GM15510 (cell line): Measurements from ENCODE around the gene DUOX2.

Experiments
- POLR2A ChIP-seq: IDR thresholded peaks from 3 replicates; pipeline ENCODE4 v1.6.1; 2011; ENCODE audit warnings: borderline replicate concordance; ENCODE audit not compliant: insufficient read length; ENCODE audit errors: extremely low read depth

DUOX2 gene

DNA sequence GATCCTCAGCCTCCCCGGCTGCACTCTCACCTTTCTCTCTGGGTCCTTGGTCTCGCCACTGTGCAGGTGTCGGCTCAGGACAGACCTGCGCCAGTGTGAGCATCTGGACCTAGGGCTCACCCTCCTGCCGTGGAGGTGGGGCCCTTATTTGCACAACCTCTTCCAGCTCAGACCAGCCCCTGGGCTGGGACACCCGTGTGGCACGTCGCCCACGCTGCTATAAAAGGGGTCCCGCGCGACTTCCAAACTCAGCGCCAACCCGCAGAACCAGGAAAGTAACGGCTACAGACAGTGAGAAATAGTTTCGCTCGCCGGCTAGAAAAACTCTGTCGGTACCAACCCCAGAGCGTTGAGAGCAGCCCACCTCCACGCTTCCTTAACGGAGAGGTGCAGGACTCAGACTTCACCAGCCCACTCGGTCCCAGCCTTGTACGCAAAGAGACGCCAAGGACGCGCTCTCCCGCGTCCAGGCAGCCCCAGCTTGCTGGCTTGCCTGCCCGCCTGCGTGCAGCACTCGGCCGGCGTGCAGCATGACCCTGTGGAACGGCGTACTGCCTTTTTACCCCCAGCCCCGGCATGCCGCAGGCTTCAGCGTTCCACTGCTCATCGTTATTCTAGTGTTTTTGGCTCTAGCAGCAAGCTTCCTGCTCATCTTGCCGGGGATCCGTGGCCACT is at the start of gene DUOX2, which contains the start of gene DUOXA2:
DUOX2 (minus strand) TSS at position 97 of the 675 bp plus-strand sequence. CDS start 761 bp downstream, outside the sequence.
DUOXA2 (plus strand) TSS at position 251 of the 675 bp plus-strand sequence; CDS start at position 531, 280 bp downstream.
- no peak for TF ChIP-seq POLR2A

DNA sequence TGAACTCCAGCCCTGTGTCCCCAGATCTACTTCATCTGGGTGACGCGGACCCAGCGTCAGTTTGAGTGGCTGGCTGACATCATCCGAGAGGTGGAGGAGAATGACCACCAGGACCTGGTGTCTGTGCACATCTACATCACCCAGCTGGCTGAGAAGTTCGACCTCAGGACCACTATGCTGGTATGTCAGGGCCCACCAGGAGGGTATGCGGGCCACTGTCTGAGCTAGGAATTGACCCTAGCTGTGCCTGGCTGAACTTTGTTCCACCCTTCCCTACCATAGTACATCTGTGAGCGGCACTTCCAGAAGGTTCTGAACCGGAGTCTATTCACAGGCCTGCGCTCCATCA is 49.5 kb upstream of the DUOX2 start:
- TF ChIP-seq POLR2A = no peak

DNA sequence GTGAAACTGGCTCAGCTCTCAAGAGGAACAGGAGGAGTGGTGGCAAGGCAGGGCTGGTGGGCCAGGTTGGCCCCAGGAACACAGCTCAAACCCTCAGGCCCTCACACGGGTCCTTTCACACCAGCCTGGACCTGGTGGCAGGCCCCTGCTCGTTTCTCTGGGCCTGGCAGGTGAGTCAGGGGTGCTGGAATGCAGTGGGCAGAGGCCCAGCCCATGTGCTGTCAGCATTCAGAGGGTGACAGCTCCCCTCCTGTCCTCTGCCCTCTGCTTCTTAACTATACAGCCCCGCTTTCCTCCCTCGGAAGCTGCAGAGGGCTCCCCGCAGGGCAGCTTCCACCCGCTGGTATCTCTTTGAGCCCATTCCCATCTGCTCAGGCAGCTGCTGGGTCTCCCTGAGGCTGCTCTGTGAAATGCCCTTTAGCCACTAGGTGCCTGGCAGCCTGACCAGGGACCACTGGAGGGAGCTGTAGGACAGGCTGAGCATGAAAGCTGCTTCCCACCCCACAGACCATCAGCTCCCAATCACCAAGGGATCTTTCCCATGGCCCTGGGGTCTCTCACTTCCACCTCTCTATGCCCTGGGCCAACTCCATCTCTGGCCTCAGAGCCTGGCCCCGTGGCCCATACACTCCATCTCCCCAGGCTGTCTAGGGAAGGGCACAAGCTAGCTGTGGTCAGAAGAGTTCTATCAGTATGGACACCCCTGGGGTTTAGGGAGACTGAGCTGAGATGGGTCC is 49.0 kb upstream of the DUOX2 start:
- TF ChIP-seq POLR2A = no peak

DNA sequence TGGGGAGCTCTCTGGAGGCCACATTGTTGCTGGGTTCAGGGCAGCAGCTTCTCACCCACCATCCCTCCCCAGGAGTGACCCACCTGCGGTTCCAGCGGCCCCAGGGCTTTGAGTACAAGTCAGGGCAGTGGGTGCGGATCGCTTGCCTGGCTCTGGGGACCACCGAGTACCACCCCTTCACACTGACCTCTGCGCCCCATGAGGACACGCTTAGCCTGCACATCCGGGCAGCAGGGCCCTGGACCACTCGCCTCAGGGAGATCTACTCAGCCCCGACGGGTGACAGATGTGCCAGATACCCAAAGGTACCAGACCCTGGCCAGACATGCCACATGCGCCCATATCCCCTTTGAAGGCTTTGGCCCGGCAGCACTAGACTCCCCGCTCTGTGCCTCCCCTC is 47.7 kb upstream of the DUOX2 start:
- no peak for TF ChIP-seq POLR2A

DNA sequence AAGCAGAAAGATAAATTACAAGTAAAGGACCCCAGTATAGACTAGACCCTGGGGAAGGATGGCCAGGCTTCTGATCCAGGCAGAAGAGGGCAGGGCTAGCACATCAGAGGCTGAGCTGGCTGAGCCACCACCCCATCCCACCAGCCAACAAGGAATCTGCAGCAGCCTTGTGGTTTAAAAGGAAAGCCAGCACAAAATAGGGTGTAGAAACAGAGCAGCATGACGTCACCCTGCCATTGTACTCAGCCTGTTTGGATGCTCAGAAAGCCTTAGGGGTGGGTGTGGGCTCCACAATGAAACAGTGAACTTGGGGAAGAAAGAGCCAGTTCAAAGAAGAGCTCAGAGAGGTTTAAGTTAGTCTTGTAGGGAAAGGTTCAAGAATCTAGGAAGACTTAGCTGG is 44.0 kb upstream of the DUOX2 start:
- no peak for TF ChIP-seq POLR2A

DNA sequence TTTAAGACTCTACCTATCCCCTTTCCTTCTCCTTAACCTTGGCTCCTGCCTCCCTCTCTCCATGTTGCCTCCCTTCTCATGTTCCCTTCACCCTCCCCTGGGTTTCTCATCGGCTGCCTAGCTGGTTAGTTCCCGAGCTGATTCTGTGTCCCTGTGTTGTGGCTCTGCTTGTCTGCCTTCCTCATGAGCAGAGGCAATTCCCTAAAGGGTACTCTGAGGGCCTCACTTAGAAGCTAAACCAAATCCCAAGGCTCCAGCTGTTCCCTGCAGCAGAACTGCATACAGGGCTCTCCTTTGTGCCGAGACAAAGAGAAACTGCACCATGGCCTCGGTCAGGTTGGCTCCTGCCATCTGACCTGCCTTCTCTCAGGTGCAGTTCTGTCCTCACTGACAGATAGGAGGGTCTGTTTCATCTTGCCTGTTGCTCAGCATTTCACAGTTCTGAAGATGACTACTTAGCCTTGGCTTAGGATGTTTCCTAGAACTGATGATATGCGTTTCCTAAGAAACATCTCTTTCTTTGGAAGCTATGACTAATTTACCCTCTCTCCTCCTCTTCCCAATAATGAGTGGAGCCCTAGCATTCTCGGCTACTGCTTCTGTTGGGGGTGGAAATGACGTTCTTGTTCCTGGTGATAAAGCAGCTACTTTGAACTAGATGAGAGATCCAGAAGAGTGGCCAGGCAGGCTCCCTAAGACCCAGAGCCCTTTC is 42.9 kb upstream of the DUOX2 start:
- no peak for TF ChIP-seq POLR2A

DNA sequence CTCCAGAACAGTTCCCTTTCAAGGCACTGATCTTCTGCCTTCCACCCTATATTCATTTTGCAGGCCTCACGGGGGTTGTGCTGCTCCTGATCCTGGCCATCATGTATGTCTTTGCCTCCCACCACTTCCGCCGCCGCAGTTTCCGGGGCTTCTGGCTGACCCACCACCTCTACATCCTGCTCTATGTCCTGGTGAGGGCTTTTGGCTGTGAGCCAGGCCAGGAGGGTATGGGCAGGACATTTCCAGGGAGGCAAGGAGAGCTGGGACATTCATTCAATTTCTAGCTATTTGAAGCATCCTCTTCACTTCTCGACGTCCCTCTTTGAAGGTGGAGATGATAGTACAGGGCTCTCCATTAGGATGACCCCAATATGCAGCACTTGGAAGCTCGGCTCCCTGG is 41.8 kb upstream of the DUOX2 start:
- TF ChIP-seq POLR2A = no peak

DNA sequence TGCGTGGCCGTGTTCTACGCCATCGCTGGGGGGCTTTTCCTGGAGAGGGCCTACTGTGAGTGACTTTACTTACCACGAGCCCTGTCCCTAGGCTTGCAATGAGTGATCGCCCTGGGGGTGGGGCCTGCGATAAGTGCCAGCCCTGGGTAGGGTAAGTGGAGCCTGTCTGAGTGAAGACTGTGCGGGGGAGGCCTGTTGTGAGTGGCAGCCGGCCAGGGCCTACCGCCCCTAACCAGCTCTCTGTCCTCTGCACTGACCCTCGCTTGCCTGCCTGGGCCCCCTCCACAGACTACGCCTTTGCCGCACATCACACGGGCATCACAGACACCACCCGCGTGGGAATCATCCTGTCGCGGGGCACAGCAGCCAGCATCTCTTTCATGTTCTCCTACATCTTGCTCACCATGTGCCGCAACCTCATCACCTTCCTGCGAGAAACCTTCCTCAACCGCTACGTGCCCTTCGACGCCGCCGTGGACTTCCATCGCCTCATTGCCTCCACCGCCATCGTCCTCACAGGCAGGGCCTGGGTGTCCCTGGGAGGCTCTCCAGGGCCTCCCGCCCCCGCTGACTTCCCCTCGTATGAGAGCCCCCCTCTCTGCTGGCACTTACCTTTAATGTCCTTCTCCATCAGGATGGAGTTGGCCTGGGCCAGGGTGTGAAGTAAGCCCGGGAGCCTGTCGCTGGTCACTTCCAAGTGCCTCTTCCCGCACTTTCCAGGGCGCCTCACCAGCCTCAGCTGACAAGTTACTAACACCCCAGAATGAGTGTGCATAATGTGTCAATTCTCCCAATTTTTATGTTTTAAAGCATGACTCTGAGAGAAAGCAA is 38.2 kb upstream of the DUOX2 start:
- no peak for TF ChIP-seq POLR2A

DNA sequence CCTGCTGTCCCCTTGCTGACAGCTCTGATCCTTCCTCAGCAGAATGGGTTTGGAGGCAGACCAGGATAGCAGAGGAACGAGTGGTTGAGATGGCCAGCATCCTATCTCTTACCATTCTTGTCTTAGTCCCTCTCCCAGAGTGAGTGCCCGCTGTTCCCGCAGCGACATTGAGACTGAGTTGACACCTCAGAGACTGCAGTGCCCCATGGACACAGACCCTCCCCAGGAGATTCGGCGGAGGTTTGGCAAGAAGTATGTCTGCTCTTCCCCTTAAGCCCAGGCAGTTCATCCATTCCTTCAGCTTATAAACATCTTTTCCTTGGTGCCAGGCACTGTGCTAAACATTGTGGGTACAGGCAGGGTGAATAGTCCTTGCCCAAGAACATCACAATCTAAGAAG is 37.0 kb upstream of the DUOX2 start:
- TF ChIP-seq POLR2A = no peak

DNA sequence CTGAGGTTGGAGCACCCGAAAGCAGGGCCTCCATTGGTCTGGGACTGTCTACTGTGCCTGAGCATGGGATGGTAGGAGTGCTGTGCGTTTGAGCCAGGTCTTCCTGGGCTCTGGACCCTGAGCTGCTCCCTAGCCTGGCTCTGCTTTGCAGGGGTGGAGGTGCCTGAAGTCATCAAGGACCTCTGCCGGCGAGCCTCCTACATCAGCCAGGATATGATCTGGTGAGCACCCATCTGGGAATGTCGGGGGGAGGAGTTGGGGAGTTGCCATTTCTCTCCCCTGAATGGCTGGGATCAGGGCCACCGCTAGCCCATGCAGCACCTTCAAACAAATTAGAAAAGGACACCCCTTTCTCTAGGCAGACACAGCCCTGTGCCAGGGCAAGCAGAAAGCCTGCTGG is 36.5 kb upstream of the DUOX2 start:
- no peak for TF ChIP-seq POLR2A

DNA sequence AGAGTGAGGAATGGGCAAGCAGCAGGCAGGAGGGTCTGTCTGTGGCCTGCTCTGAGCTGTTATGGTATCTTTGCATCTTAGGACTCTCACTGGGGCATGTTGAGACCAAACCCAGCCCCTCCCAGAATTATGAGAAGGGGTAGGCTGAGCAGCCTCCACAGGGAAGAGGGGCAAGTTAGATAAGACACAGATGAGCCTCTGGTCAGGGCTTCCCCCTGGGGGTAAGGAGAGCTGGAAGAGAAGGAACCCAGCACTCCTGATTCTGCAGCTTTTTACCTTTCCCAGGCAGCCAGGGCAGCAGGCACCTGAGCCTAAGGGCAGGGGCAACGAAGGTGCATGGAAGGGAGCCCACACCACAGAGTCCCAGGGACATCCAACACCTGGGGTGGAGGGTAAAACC is 35.1 kb upstream of the DUOX2 start:
- no peak for TF ChIP-seq POLR2A

DNA sequence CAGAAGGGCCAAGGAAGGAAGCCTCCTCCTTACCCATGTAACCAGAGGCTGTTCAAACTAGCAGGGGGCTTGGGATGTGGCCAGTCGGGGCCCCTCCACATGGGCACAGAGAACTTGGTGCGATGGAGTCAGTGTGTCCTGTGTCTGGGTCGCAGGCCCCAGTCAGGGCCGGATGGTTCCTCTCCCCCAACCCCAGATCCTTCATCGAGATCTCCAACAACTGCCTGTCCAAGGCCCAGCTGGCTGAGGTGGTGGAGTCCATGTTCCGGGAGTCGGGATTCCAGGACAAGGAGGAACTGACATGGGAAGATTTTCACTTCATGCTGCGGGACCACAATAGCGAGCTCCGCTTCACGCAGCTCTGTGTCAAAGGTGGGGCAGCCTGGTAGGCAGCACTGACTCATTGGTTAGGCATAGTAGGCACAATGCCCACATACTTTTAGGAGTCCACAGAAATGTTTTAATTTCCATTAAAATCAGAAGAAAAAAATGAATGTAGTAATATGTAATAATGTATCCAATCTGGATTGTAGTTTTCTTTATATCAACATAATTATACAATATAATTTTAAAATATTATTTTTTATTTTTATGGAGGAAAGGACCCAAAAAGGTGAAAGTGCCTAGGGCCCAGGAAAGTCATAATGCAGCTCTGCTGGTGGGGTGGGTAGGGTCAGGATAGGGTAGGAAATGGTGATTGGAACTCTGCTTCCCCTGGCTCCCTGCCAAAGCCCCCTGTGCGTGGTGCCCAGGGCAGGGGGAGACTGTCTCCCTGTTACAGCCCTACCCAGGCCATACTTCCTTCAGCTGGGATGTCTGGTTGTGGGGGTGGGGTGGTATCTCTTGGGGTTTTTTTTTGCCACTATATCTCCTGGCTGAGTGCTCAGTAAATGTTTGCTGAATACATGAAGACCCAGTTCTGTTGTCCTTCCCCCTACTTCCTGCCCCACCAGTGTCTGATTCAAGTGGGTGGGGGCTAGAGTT is 34.4 kb upstream of the DUOX2 start:
- no peak for TF ChIP-seq POLR2A

DNA sequence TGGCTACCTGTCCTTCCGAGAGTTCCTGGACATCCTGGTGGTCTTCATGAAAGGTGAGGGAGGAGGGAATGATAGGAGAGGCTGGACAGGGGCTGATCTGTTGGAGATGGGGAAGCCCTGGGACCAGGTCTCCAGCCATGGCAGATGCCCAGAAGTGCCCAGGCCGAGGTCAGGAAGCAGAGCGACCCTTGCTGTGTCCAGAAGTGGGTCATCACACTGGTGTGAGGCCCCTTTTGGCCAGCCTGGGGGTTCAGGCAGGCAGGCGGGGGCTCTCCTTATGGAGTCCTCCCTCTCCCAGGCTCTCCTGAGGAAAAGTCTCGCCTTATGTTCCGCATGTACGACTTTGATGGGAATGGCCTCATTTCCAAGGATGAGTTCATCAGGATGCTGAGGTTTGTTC is 33.6 kb upstream of the DUOX2 start:
- TF ChIP-seq POLR2A = no peak

DNA sequence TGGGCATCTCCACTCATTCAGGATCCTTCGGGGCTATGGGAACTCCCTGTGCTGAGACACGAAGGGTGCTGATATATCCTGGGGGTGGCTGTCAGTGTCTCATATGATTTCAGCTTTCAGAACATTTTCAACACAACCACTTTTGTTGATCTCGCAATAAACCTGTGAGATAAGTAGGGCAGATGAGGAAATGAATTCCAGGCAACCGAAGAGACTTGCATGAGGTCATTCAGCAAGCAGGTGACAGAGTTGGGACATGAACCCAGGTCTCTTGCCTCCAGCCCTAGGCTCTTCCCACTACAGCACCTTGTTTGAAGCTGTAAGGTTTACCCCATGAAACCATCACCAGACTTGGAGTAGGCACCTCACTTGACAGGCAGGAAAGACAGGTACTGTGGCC is 32.4 kb upstream of the DUOX2 start:
- no peak for TF ChIP-seq POLR2A

DNA sequence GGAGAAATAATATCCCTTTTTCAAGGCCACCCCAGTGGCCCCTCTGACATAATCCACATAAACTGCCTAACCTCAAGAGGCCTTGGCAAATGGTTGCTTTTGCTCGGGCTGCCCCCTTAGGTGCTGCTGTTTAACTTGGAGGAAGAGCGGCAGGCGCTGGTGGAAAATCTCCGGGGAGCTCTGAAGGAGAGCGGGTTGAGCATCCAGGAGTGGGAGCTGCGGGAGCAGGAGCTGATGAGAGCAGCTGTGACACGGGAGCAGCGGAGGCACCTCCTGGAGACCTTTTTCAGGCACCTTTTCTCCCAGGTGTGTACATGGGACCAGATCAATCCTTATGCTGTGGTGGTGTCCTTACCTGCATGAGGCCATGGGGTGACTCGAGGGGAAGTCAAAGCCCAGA is 30.8 kb upstream of the DUOX2 start:
- no peak for TF ChIP-seq POLR2A

DNA sequence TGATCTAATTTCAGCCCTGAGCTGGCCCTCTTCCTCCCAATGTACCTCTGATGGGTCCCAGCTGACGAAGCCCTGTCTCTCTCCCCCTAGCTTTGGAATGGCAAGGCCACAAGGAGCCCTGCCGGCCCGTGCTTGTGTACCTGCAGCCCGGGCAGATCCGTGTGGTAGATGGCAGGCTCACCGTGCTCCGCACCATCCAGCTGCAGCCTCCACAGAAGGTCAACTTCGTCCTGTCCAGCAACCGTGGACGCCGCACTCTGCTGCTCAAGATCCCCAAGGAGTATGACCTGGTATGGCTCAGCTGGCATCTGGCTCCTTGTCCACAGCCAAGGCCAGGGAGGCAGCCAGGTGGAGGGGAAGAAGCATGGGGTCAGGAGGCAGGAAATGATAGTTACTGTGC is 30.0 kb upstream of the DUOX2 start:
- TF ChIP-seq POLR2A = no peak
